ENCODE measurements around the gene SYT1. TPM values are rescaled to one million over a fixed set of nuclear protein-coding genes. Genes with fewer than 3 reads are reported as not detected.

SYT1 gene
- total RNA-seq, 1 experiment from 2014 or later, result 44.9 TPM

GRCh38 chr12:79260923-79261322 lies 396.3 kb downstream of the SYT1 start:
- no peak overlapping the region for H3K4me2 ChIP-seq (ENCODE audit: low read length)
- no peaks in the 10 kb centered on the region for H3K36me3 ChIP-seq (ENCODE audit: control insufficient read depth in 1 of 2, insufficient read depth in 2 of 2, low read length in 2 of 2)
- ChIA-PET CTCF (no interaction called here), POLR2A (no interaction called here), RAD21 (ENCODE audit: low non-redundant PET in 1 of 2, low total read pairs in 2 of 2, uncharacterized antibody in 2 of 2, unreplicated experiment in 2 of 2) (no interaction called here)
- no peak overlapping the region for H2AFZ ChIP-seq (ENCODE audit: low read depth, low read length, poor library complexity, severe bottlenecking)
- H4K20me1 ChIP-seq (ENCODE audit: insufficient read depth), result no peaks in the 10 kb centered on the region
- H3K4me3 ChIP-seq (replicated peaks in 1 of 2; ENCODE audit: low read depth in 1 of 2, low read length in 2 of 2), result no peak overlapping the region
- H3K9me3 ChIP-seq (ENCODE audit: control insufficient read depth in 1 of 2, insufficient read depth in 1 of 2, low read depth in 1 of 2, low read length in 2 of 2), result no peaks in the 10 kb centered on the region
- no peak for ATAC-seq
- H3K9ac ChIP-seq (ENCODE audit: low read length), result no peak overlapping the region
- no peaks in the 10 kb centered on the region for H3K27me3 ChIP-seq (ENCODE audit: insufficient read depth, low read length)
- H3K27ac ChIP-seq (ENCODE audit: low read depth, low read length), result no peak overlapping the region
- H3K9me2 ChIP-seq (ENCODE audit: insufficient read depth), result no peaks in the 10 kb centered on the region
- intact Hi-C loops (cut with micrococcal nuclease), result no loop called here
- no peak for TF ChIP-seq EZH2phosphoT487 (IDR thresholded peaks at IDR 0.05; ENCODE audit: borderline replicate concordance)
- no peaks in the 10 kb centered on the region for H3K79me2 ChIP-seq (ENCODE audit: insufficient read depth, low read length)
- no peak for DNase-seq (ENCODE audit: low read depth, low spot score)
- H3K4me1 ChIP-seq (ENCODE audit: control insufficient read depth in 1 of 2, insufficient read depth in 2 of 2, low read length in 2 of 2), result no peaks in the 10 kb centered on the region; a peak in 1 of 4 replicates
- no TSS peak for BruUV-seq (replicated peaks)

DNA sequence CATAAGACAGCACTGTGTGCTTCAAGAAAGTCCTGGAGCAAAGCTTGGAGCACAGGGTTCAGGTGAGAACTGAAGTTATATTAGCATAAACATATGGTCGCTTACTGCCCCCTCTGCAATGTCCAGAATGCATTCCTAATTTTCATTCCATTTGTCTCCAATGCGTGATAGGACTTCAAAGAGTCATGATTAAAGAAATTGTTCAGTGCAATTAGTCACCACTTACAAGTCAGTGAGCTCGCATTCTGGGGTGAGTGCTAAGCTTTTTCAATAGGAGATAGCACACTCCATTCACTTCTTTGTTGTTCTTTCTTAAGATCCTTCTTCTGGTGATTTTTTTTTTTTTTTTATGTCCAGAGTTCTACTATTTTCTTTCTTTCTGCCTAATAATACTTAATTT lies 398.4 kb downstream of the SYT1 start:
- Histone ChIP-seq H3K9ac (ENCODE audit: low read length) (no peak overlapping the region), H3K79me2 (ENCODE audit: insufficient read depth, low read length) (no peaks in the 10 kb centered on the region), H3K4me3 (replicated peaks in 1 of 2; ENCODE audit: low read depth in 1 of 2, low read length in 2 of 2) (no peak overlapping the region), H3K4me1 (ENCODE audit: control insufficient read depth in 1 of 2, insufficient read depth in 2 of 2, low read length in 2 of 2) (no peaks in the 10 kb centered on the region; a peak in 1 of 4 replicates), H3K9me2 (ENCODE audit: insufficient read depth) (no peaks in the 10 kb centered on the region), H3K27me3 (ENCODE audit: insufficient read depth, low read length) (no peaks in the 10 kb centered on the region), H2AFZ (ENCODE audit: low read depth, low read length, poor library complexity, severe bottlenecking) (no peak overlapping the region), H3K9me3 (ENCODE audit: control insufficient read depth in 1 of 2, insufficient read depth in 1 of 2, low read depth in 1 of 2, low read length in 2 of 2) (no peaks in the 10 kb centered on the region), H3K4me2 (ENCODE audit: low read length) (no peak overlapping the region), H4K20me1 (ENCODE audit: insufficient read depth) (no peaks in the 10 kb centered on the region), H3K27ac (ENCODE audit: low read depth, low read length) (no peak overlapping the region), H3K36me3 (ENCODE audit: control insufficient read depth in 1 of 2, insufficient read depth in 2 of 2, low read length in 2 of 2) (no peaks in the 10 kb centered on the region)
- intact Hi-C loops (cut with micrococcal nuclease), result no loop called here
- ChIA-PET CTCF (no interaction called here), RAD21 (ENCODE audit: low non-redundant PET in 1 of 2, low total read pairs in 2 of 2, uncharacterized antibody in 2 of 2, unreplicated experiment in 2 of 2) (no interaction called here), POLR2A (no interaction called here)
- ATAC-seq (no peak; the same call in 1 of the 2 replicates), DNase-seq (ENCODE audit: low read depth, low spot score) (no peak)
- TF ChIP-seq, protein P1, sequence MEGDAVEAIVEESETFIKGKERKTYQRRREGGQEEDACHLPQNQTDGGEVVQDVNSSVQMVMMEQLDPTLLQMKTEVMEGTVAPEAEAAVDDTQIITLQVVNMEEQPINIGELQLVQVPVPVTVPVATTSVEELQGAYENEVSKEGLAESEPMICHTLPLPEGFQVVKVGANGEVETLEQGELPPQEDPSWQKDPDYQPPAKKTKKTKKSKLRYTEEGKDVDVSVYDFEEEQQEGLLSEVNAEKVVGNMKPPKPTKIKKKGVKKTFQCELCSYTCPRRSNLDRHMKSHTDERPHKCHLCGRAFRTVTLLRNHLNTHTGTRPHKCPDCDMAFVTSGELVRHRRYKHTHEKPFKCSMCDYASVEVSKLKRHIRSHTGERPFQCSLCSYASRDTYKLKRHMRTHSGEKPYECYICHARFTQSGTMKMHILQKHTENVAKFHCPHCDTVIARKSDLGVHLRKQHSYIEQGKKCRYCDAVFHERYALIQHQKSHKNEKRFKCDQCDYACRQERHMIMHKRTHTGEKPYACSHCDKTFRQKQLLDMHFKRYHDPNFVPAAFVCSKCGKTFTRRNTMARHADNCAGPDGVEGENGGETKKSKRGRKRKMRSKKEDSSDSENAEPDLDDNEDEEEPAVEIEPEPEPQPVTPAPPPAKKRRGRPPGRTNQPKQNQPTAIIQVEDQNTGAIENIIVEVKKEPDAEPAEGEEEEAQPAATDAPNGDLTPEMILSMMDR (IDR thresholded peaks at IDR 0.05 in 2 of 3, conservative IDR thresholded peaks at IDR 0.05 in 1 of 3; ENCODE audit: borderline replicate concordance in 1 of 3, insufficient read depth in 1 of 3, low read depth in 2 of 3, low read length in 2 of 3), result no peak
- TF ChIP-seq EGR1 (IDR thresholded peaks at IDR 0.05; ENCODE audit: low read depth) (no peak), ZFX (IDR thresholded peaks at IDR 0.05) (no peak)
- no TSS peak for BruUV-seq (replicated peaks)

Data from HCT116 (cell line).